Measurements from ENCODE around the gene PDE4C.
A peak's percentile ranks its signal among the peaks of the same experiment; 100 is the strongest.

The PDE4C gene

DNA sequence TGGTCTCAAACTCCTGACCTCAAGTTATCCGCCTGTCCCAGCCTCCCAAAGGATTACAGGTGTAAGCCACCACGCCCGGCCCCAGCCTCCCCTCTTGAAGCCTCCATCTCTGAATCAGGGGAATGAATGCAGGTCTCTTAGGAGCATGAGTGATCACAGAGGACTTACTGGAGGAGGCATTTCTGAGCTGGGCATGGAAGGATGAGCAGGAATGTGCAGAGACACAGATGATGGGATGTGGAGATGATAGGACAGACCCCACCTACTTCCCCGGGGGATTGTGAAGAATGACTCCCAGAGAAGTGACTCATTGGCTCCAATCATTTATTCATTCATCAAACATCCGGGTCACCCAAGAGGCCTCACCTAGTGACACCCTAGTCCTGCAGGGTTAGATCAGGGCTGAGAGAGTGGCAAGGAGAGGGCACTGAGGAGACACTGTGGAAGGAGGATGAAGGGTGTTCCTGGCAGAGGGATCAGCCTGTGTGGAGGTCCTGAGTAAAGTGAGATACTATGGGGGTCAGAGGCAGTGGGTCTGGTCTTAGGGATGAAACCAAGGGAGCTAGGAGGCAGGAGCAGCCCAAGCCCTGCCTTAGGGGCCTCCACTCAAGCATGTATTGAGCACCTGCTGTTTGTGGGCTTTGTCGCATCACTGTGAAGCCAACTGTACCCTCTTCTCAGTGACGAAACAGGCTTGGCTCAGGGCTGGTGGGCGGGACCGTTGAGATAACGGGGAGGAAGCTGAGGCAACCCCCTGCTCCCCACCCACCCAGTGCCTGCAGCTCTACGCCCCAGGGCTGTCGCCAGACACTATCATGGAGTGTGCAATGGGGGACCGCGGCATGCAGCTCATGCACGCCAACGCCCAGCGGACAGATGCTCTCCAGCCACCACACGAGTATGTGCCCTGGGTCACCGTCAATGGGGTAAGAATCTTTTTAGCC, 49.6 kb downstream of the PDE4C start:
- H3K4me3 ChIP-seq (ENCODE audit: low read depth, low read length): no peak overlapping the region
- TF ChIP-seq CTCF (IDR thresholded peaks at IDR 0.05; ENCODE audit: low read depth, low read length, missing control alignments): no peak
- DNase-seq (ENCODE audit: low read depth): no peak

DNA sequence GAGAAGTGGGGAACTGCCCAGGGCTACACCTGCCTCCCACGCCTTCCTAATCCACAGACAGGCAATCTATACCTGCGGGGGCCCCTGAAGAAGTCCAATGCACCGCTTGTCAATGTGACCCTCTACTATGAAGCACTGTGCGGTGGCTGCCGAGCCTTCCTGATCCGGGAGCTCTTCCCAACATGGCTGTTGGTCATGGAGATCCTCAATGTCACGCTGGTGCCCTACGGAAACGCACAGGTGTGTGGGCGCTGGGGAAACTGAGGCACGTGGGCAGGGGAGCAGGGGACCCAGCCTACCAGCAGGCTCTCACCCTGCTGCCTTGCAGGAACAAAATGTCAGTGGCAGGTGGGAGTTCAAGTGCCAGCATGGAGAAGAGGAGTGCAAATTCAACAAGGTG, 51.3 kb downstream of the PDE4C start:
- no peak for TF ChIP-seq CTCF (IDR thresholded peaks at IDR 0.05; ENCODE audit: low read depth, low read length, missing control alignments)
- DNase-seq (ENCODE audit: low read depth): no peak
- H3K4me3 ChIP-seq (ENCODE audit: low read depth, low read length): peak overlapping the region; percentile 89
